Tongue (tissue), 2 donors: Measurements from ENCODE around the gene NEUROD4. TPM values are rescaled to one million over a fixed set of nuclear protein-coding genes. Genes with fewer than 3 reads are reported as not detected.
"Not testable (repeated sequence)": the region's sequence is repeated elsewhere in the genome, so short reads cannot be mapped to it uniquely, and the experiment has no call there.

Experiments
- DNase-seq: peaks from one replicate; pipeline ENCODE4 v3.0.0-alpha.2; 2015
- total RNA-seq: library from RNA; depleted of rRNA; stranded (reverse); fragments of >200 nt; gene quantifications from one replicate; pipeline ENCODE4 v1.2.3, GENCODE V29; 2014

The NEUROD4 gene
- not detected for total RNA-seq

- peak; percentile 89 for DNase-seq
Observed at GRCh38 chr12:55019784-55020183, at the start of gene NEUROD4. Gene NEUROD4 (plus strand): TSS chr12:55019974. CDS start chr12:55026440, 6,466 bp downstream.

GRCh38 chr12:54970741-54971140 lies 49.0 kb upstream of the NEUROD4 start:
- peak; percentile 40 for DNase-seq

- DNase-seq: no peak
Observed at GRCh38 chr12:54973556-54973955, 46.2 kb upstream of the NEUROD4 start.

GRCh38 chr12:54974279-54974678 lies 45.5 kb upstream of the NEUROD4 start:
- no peak for DNase-seq

GRCh38 chr12:54975272-54975671 lies 44.5 kb upstream of the NEUROD4 start:
- no peak for DNase-seq

- no peak for DNase-seq
Observed at GRCh38 chr12:54975875-54976274, 43.9 kb upstream of the NEUROD4 start.

GRCh38 chr12:54977155-54977554 lies 42.6 kb upstream of the NEUROD4 start:
- no peak for DNase-seq

GRCh38 chr12:54977857-54978256 lies 41.9 kb upstream of the NEUROD4 start:
- DNase-seq: no peak

GRCh38 chr12:54980341-54980740 lies 39.4 kb upstream of the NEUROD4 start:
- no peak for DNase-seq

- DNase-seq: no peak
Observed at GRCh38 chr12:54981796-54982195, 38.0 kb upstream of the NEUROD4 start.

- no peak for DNase-seq
Observed at GRCh38 chr12:54983536-54984101, 36.2 kb upstream of the NEUROD4 start.

- DNase-seq: no peak
Observed at GRCh38 chr12:54984658-54985376, 35.0 kb upstream of the NEUROD4 start, which contains the start of gene TESPA1. Gene TESPA1 (minus strand): TSS chr12:54984762. CDS start chr12:54974562, 10,200 bp downstream.

- not testable (repeated sequence) for DNase-seq
Observed at GRCh38 chr12:54986773-54987172, 33.0 kb upstream of the NEUROD4 start.

- DNase-seq: no peak
Observed at GRCh38 chr12:54987611-54988231, 32.1 kb upstream of the NEUROD4 start.

GRCh38 chr12:54988402-54989054 lies 31.2 kb upstream of the NEUROD4 start:
- peak; percentile 94 for DNase-seq

- DNase-seq: no peak
Observed at GRCh38 chr12:54989829-54990228, 29.9 kb upstream of the NEUROD4 start.

GRCh38 chr12:54991161-54991990 lies 28.4 kb upstream of the NEUROD4 start:
- no peak for DNase-seq

GRCh38 chr12:54991991-54992375 lies 27.8 kb upstream of the NEUROD4 start:
- no peak for DNase-seq

GRCh38 chr12:54993181-54993835 lies 26.5 kb upstream of the NEUROD4 start:
- DNase-seq: peak; percentile 89

GRCh38 chr12:54996205-54996604 lies 23.6 kb upstream of the NEUROD4 start:
- no peak for DNase-seq

- DNase-seq: no peak
Observed at GRCh38 chr12:54997929-54998522, 21.7 kb upstream of the NEUROD4 start.
